Hepatocyte (in vitro differentiated cells): ENCODE data around the gene IP6K3.

Experiments
- CTCF ChIP-seq: fragments of 200-600 bp; sonication (generic); IDR thresholded peaks from 2 replicates; pipeline ENCODE4 v1.5.1; 2016; ENCODE audit warnings: antibody characterized with exemption, mild to moderate bottlenecking; ENCODE audit not compliant: poor library complexity
- EZH2 ChIP-seq: fragments of 200-600 bp; sonication (generic); IDR thresholded peaks from 2 replicates; pipeline ENCODE4 v1.6.1; 2016; ENCODE audit warnings: antibody characterized with exemption, mild to moderate bottlenecking, borderline replicate concordance
- EZH2phosphoT487 ChIP-seq: fragments of 200-600 bp; sonication (generic); IDR thresholded peaks from one replicate; pipeline ENCODE4 v1.6.1; 2018; ENCODE audit warnings: antibody characterized with exemption, mild to moderate bottlenecking, low read depth, moderate library complexity; ENCODE audit not compliant: unreplicated experiment, severe bottlenecking

- TF ChIP-seq CTCF = no peak
- TF ChIP-seq EZH2phosphoT487 = no peak
- no peak for TF ChIP-seq EZH2
These were observed 29.5 kb upstream of the IP6K3 start for GRCh38 chr6:33776186-33776585.
